Measurements from ENCODE around the gene CNOT4.
"Not testable (repeated sequence)": the region's sequence is repeated elsewhere in the genome, so short reads cannot be mapped to it uniquely, and the experiment has no call there.

Gene CNOT4

DNA sequence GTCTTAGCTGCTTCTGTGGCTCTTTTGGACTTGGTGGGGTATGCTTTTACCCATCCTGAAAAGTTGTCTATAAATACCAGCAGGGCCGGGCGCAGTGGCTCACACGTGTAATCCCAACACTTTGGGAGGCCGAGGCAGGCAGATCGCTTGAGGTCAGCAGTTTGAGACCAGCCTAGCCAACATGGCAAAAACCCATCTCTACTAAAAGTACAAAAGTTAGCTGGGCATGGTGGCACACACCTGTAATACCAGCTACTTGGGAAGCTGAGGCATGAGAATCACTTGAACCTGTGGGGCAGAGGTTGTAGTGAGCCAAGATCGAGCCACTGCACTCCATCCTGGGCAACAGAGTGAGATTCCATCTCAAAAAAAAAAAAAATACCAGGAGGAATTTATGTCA is 188.9 kb downstream of the CNOT4 start:
- not testable (repeated sequence) for DNase-seq

DNA sequence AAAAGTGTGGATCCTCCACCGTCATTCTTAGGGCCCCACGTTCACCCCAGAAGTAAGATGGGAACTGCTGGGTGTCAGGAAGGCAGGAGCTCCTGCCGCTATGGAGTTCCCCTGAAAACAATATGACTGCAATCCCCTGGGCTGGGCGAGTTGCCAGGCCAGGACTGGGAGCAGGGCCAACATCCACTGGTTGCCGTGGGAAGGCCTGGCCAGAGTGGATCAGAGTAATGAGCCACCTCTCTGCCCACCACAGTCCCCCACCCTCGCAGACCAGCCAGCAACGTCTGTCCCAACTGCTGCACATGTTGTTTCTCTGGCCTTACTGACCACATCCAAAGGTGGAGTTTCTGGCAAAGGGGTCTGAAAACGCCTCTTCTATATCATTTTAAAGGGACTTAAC is 189.6 kb downstream of the CNOT4 start:
- DNase-seq, result no peak

DNA sequence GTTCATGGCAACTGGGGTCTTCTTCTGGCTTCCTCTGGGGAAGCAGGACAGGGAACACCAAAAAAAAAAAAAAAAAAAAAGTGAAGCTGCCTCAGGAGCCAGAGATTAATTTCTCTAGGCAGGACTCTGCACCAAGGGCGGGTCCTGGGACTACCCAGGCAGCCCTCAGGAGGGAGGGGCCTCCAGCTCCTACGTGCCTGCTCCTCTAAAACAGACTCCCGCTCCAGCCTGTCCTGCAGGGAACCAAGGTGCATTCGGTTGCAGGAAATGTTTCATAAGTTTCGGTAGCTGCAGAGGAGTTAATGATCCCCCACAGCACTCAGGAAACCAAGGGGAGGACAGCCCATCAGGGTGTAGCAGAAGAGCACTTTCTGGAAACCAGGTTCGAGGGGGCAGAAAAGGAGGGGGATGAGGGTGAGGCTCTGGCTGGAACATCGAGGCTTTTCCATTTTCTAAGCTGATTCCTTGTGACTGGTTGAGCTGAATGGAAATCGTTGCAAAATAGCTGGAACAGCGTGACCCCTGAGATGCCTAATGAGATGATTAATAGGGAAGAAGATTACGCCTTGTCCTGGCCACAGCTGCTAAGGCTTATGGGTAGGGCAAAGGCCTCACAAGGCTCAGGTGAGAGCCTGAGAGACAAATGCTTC is 192.1 kb downstream of the CNOT4 start:
- no peak for DNase-seq

DNA sequence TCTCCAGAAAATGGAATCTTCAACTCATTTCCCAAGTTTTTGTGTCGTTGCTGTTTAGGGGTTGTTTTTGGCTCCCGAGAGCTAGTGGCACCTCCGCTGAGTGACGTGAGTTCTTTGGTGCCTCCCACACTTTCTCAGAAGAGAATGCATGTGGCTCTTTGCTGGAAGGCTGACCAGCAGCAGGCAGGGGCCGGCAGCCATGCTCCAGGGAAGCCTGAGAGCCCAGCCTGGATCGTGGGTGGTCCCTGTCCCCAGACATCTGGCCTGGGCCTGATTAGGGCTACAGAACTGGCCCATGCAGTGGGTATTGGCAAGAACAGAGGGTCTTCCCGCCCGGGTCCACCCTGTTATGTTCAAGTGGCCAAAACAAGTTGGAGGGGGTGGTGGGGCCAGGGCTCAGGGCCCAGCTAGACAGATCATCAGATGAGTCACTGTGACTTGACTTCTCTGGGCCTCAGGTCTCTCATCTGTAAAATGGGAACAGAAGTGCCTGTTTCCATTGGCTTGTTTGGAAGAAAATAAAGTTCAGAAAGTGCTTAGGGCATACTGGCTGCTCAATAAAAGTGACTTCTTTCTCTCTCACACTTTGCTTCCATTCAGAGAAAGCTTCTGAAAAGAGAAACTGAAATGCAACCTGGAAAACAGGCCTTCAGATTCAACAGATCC is 193.1 kb downstream of the CNOT4 start:
- no peak for DNase-seq

GRCh38 chr7:135313971-135314370 is 195.9 kb downstream of the CNOT4 start:
- DNase-seq, result no peak
